SKM-1 treated with dmso at 0.1 percent for 144 hours (cell line): Measurements from ENCODE around the gene HOXA5.
A peak's percentile ranks its signal among the peaks of the same experiment; 100 is the strongest.

Experiments used
- DNase-seq: peaks from one replicate; lab custom pipeline; 2025; ENCODE audit not compliant: unreplicated experiment; lab: John Stamatoyannopoulos, UW

Gene HOXA5

GRCh38 chr7:27097686-27098577 lies 45.5 kb downstream of the HOXA5 start:
- no peak for DNase-seq

DNA sequence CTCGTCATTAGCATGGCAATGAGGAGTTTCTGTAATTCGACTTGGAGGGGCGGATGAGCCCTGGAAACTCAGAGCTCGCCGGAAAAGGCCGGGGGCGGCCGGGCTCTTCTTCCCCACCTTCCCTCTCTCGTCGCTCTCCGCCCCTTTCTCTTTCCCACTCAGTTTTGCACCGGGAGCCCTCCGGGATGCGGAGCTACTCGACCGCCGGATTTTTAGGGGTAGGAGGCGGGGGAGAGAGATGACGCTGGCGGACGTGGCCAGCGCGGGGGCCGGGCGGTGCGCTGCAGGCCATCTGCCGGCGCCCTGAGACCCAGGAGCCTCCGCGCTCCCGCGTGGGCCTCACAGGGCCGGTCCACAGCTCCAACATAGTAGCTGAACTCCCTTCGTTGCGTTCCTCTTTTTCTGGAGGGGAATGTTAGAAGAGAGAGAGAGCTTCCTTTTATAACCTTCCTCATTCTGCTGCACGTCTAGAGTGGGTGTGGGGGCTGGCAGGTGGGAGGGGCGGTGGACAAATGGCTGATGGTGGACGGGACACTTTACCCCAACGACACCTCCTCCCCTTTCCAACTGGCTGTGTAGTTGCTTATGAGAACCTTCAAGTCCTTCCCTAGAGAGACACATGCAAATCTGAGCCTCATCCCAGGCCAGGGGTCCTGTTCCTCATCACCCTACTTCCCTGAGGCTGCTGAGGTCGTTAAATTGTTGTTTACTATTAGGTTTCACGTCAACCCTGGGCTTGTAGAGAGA lies 46.5 kb downstream of the HOXA5 start:
- peak; percentile 48 for DNase-seq

- peak; percentile 84 for DNase-seq
Measured at GRCh38 chr7:27095897-27096767, 47.3 kb downstream of the HOXA5 start, which contains the start of gene HOXA1. HOXA1 (minus strand) TSS chr7:27096000; CDS start chr7:27095912, 88 bp downstream.

DNA sequence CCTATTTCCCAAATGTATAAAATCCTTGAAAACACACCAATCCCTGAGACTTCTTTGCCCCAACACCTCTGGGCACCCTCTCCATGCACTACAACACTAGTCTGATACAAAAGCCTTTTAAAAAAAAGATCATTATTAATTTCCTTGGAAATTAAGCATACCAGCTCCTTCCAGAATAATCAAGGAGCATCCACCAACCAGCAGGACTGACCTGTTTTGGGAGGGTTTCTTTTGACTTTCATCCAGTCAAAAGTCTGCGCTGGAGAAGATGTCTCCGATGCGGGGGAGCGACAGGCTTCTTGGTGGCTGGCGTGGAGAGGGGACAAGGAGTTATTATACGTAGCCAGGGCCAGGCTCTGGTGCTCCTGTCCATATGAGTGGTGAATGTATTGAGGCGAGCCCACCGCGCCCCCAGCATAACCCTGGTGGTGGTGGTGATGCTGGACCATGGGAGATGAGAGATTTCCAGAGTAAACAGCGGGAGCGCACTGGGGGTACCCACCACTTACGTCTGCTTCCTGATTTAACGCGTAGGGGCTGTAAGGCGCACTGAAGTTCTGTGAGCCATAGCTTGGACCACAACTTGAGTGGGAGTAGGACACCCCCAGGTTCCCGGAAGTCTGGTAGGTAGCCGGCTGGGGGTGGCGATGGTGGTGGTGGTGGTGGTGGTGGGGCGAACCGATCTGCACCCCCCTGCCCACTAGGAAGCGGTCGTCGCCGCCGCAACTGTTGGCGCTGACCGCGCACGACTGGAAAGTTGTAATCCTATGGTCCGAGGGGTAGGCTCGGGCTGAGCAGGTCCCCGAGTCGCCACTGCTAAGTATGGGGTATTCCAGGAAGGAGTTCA lies 48.2 kb downstream of the HOXA5 start:
- no peak for DNase-seq

DNA sequence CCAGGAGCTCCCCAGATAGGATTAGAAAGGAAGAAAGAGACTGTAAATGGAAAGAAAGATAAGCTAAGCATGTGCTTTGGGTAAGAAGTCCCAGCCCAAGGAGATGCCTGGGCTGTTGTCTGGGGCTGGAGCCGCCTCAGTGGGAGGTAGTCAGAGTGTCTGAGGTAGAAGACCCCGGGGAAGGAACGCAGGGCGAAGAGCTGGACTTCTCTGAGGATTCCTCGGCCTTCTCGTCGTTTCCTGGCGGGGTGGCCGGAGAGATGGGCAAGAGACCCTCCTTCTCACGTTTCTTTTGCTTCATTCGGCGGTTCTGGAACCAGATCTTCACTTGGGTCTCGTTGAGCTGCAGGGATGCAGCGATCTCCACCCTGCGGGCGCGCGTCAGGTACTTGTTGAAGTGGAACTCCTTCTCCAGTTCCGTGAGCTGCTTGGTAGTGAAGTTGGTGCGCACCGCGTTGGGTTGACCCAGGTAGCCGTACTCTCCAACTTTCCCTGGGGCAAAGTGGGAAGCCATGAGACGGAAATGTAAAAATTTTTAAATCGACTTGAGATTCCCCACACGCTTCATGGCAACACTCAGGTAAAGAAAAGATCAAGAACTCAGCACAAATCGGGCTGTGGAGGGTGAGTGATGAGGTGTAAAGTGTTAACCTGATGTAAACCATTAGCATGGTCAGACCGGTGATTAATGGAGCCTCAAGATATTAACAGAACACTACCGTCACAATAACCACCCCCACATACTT lies 49.0 kb downstream of the HOXA5 start:
- no peak for DNase-seq

GRCh38 chr7:27093184-27093895 lies 50.1 kb downstream of the HOXA5 start:
- DNase-seq = no peak

DNA sequence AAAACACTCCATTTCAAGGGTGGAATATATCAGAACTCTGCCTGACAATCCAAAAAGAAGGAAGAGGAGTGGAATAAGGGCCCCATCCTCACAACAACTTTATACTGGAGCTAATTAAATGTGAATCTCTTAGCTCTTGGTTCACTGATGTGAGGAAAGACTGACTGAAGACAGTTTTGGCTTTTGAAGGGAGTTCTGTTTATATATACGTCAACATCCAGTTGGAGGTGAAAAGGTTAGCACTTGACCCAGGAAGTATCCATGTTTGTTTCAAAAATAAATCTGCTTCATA lies 50.7 kb downstream of the HOXA5 start:
- no peak for DNase-seq

GRCh38 chr7:27091941-27092818 lies 51.3 kb downstream of the HOXA5 start:
- no peak for DNase-seq

DNA sequence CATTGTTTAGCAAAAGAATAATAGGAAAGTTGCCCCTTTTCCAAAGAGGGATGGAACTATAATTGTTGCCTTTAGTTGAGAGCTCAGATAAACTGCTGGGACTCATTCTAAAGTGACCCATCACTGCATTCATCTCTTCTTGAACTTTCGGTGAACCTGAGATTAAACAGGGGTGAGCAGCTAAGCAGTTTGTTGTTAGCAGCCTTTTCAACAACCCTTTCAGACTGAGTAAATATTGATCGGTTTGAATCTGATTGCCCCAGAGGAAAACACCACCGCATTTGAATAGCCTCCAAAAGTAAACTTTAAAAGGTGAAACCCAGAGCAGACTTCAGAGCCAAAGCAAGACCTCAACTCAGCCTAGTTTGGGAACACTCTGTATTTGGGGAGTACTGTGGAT lies 52.4 kb downstream of the HOXA5 start:
- DNase-seq = no peak
